Endodermal cell (in vitro differentiated cells): ENCODE results near the gene IGLL1. TPM values are rescaled to one million over a fixed set of nuclear protein-coding genes. Genes with fewer than 3 reads are reported as not detected.
A peak's percentile ranks its signal among the peaks of the same experiment; 100 is the strongest.
"Not testable (repeated sequence)": the region's sequence is repeated elsewhere in the genome, so short reads cannot be mapped to it uniquely, and the experiment has no call there.

Experiments
- DNase-seq: peaks from one replicate; pipeline ENCODE4 v3.0.0-alpha.2; 2017
- H3K27ac ChIP-seq: 2 replicates; pipeline ENCODE4 v1.5.1; 2013; ENCODE audit warnings: mild to moderate bottlenecking, low read depth, low read length, moderate library complexity
- H3K27me3 ChIP-seq: 2 replicates; pipeline ENCODE4 v1.6.1; 2013; ENCODE audit warnings: mild to moderate bottlenecking, low read length, moderate library complexity; ENCODE audit not compliant: insufficient read depth, control insufficient read depth, poor library complexity, severe bottlenecking
- H3K36me3 ChIP-seq: 2 replicates; pipeline ENCODE4 v1.7.0; 2013; ENCODE audit warnings: mild to moderate bottlenecking, low read length, moderate library complexity; ENCODE audit not compliant: control insufficient read depth, insufficient read depth
- H3K4me1 ChIP-seq: one replicate; pipeline ENCODE4 v1.7.0; 2013; ENCODE audit warnings: low read length; ENCODE audit not compliant: control insufficient read depth, insufficient read depth
- H3K4me3 ChIP-seq: 2 replicates; pipeline ENCODE4 v1.5.1; 2013; ENCODE audit warnings: mild to moderate bottlenecking, low read length, moderate library complexity
- H3K9ac ChIP-seq: 2 replicates; pipeline ENCODE4 v1.6.1; 2013; ENCODE audit warnings: mild to moderate bottlenecking, low read length, moderate library complexity; ENCODE audit not compliant: poor library complexity, severe bottlenecking; ENCODE audit errors: extremely low read depth
- H3K9me3 ChIP-seq: 2 replicates; pipeline ENCODE4 v1.6.1; 2013; ENCODE audit warnings: mild to moderate bottlenecking, low read length, moderate library complexity; ENCODE audit not compliant: control insufficient read depth
- H3K27ac Mint-ChIP-seq: 2 replicates; pipeline ENCODE4 v1.8.0; 2020; ENCODE audit warnings: mixed read lengths
- H3K27me3 Mint-ChIP-seq: 2 replicates; pipeline ENCODE4 v1.8.0; 2021; ENCODE audit warnings: mild to moderate bottlenecking, mixed read lengths; ENCODE audit not compliant: insufficient read depth
- H3K36me3 Mint-ChIP-seq: 2 replicates; pipeline ENCODE4 v1.8.0; 2020; ENCODE audit warnings: low read depth, mixed read lengths
- H3K4me1 Mint-ChIP-seq: 2 replicates; pipeline ENCODE4 v1.8.0; 2020; ENCODE audit warnings: mixed read lengths
- H3K4me3 Mint-ChIP-seq: 2 replicates; pipeline ENCODE4 v1.8.0; 2020; ENCODE audit warnings: mild to moderate bottlenecking, moderate library complexity, mixed read lengths
- H3K9me3 Mint-ChIP-seq: 2 replicates; pipeline ENCODE4 v1.8.0; 2020; ENCODE audit warnings: mild to moderate bottlenecking, mixed read lengths
- WGBS, 2 experiments: methylation state at CpG; one replicate each; pipeline versions ENCODE4 v1.1.5 to v1.1.7; 2013; ENCODE audit warnings: missing lambda C conversion rate in 2 of 2, mixed read lengths in 1 of 2; ENCODE audit not compliant: insufficient coverage in 1 of 2, insufficient read length in 1 of 2; 5-methylcytosine and 5-hydroxymethylcytosine counted together
- total RNA-seq, 2 donors: library from RNA; stranded (reverse); fragmentation: NEBNext Ultra II Directional in 1 of 2; extraction: Animal tissue kit (Norgen Biotek cat#: 25700) in 1 of 2; gene quantifications; 2 replicates in 1 of 2; 3 replicates in 1 of 2; pipeline ENCODE4 v1.2.1, GENCODE V29; 2021
- TF ChIP-seq, protein P1 (sequence below): fragments of 200-600 bp; sonication (generic); conservative IDR thresholded peaks from 2 replicates; pipeline ENCODE4 v1.5.0; 2021; ENCODE audit warnings: antibody characterized with exemption, mild to moderate bottlenecking

Gene IGLL1
- total RNA-seq, 2 donors from 2014 or later, result not detected

DNA sequence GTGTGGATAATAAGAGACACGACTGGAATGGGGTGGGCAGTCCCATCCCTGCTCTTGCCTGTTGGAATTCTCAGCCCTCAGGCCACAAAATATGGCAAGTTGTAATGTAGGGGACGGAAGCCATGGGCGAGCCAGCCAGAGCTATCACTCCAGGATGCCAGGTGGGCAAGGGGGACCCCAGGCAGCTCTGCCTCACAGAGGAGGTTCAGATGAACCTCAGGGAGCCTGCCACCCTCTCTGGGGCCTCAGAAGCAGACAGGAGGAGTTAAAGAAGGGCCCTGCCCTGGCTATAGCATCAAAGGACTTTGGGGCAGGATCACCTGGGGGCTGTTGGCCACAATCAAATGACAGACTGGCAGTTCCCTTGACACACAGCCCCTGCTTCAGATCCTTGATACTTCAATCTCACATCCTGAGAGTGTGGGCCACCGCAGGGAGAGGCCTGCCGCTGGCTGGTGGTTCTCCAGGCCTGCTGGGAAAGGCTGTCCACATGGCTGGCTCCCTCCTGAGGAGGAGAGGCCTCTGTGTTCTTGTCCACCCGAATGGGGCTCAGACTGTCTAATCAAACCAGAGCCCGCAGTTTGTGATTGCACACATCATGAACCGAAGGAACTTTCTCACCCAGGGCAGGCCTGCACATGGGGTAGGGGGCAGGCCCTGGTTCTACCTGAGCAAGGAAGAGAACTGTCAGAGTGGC lies 31.4 kb downstream of the IGLL1 start:
- Histone ChIP-seq H3K4me3 (no peak overlapping the region), H3K27me3 (peaks cover 23% of the 10 kb centered on the region), H3K27ac (no peak overlapping the region), H3K36me3 (peaks cover 16% of the 10 kb centered on the region), H3K4me1 (no peaks in the 10 kb centered on the region), H3K9ac (no peak overlapping the region), H3K9me3 (peaks cover 21% of the 10 kb centered on the region)
- WGBS, 2 experiments, result 73 to 82% methylated on average over 8 of the region's 8 CpGs
- no peaks in the 10 kb centered on the region for H3K4me1 Mint-ChIP-seq
- peaks cover 28% of the 10 kb centered on the region for H3K9me3 Mint-ChIP-seq
- H3K27me3 Mint-ChIP-seq, result no peaks in the 10 kb centered on the region
- peak; percentile 33 for DNase-seq
- H3K36me3 Mint-ChIP-seq, result peaks cover 40% of the 10 kb centered on the region
- H3K4me3 Mint-ChIP-seq, result no peak overlapping the region
- TF ChIP-seq, protein P1, sequence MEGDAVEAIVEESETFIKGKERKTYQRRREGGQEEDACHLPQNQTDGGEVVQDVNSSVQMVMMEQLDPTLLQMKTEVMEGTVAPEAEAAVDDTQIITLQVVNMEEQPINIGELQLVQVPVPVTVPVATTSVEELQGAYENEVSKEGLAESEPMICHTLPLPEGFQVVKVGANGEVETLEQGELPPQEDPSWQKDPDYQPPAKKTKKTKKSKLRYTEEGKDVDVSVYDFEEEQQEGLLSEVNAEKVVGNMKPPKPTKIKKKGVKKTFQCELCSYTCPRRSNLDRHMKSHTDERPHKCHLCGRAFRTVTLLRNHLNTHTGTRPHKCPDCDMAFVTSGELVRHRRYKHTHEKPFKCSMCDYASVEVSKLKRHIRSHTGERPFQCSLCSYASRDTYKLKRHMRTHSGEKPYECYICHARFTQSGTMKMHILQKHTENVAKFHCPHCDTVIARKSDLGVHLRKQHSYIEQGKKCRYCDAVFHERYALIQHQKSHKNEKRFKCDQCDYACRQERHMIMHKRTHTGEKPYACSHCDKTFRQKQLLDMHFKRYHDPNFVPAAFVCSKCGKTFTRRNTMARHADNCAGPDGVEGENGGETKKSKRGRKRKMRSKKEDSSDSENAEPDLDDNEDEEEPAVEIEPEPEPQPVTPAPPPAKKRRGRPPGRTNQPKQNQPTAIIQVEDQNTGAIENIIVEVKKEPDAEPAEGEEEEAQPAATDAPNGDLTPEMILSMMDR, result no peak
- H3K27ac Mint-ChIP-seq, result no peak overlapping the region

DNA sequence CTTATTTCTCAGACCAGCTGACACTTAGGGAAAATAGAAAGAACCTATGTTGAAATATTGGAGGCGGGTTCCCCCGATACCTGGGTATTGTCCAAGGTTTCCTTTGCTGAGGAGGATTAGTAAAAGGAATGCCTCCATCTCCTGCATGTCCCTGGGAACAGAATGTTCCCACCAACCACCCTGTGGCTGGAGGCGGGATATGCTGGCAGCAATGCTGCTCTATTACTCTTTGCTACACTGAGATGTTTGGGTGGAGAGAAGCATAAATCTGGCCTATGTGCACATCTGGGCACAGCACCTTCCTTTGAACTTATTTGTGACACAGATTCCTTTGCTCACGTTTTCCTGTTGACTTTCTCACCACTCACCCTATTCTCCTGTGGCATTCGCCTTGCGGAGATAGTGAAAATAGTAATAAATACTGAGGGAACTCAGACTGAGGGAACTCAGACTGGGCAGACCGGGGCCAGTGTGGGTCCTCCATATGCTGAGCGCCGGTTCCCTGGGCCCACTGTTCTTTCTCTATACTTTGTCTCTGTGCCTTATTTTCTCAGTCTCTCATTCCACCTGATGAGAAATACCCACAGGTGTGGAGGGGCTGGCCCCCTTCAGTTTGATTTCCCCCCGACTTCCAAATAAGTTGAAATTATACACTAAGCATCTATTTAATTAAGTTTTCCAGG lies 32.1 kb downstream of the IGLL1 start:
- no peak overlapping the region for H3K27ac ChIP-seq
- H3K9me3 ChIP-seq, result peaks cover 21% of the 10 kb centered on the region
- no peak overlapping the region for H3K9ac ChIP-seq
- H3K36me3 ChIP-seq, result peaks cover 16% of the 10 kb centered on the region
- peaks cover 28% of the 10 kb centered on the region for H3K9me3 Mint-ChIP-seq
- TF ChIP-seq, protein P1, result peak; percentile 51
- no peak overlapping the region for H3K4me3 ChIP-seq
- H3K4me1 Mint-ChIP-seq, result no peaks in the 10 kb centered on the region
- H3K4me3 Mint-ChIP-seq, result no peak overlapping the region
- H3K27me3 ChIP-seq, result peaks cover 18% of the 10 kb centered on the region
- peak; percentile 35 for DNase-seq
- H3K27me3 Mint-ChIP-seq, result no peaks in the 10 kb centered on the region
- peaks cover 47% of the 10 kb centered on the region for H3K36me3 Mint-ChIP-seq
- H3K27ac Mint-ChIP-seq, result peak overlapping the region; percentile 72
- no peaks in the 10 kb centered on the region for H3K4me1 ChIP-seq
- WGBS, 2 experiments, result 93 to 98% methylated on average over 7 to 9 of the region's 10 CpGs

DNA sequence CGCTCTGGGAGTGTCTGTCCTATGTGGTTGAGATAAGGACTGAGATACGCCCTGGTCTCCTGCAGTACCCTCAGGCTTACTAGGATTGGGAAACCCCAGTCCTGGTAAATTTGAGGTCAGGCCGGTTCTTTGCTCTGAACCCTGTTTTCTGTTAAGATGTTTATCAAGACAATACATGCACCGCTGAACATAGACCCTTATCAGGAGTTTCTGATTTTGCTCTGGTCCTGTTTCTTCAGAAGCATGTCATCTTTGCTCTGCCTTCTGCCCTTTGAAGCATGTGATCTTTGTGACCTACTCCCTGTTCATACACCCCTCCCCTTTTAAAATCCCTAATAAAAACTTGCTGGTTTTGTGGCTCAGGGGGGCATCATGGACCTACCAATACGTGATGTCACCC lies 32.7 kb downstream of the IGLL1 start:
- H3K4me1 ChIP-seq, H3K4me3 ChIP-seq, H3K27me3 Mint-ChIP-seq, H3K4me3 Mint-ChIP-seq, H3K4me1 Mint-ChIP-seq, H3K27ac ChIP-seq, H3K9ac ChIP-seq: not testable (repeated sequence)
- peak; percentile 32 for DNase-seq
- Mint-ChIP-seq H3K27ac (peak overlapping the region; percentile 18), H3K9me3 (peaks cover 28% of the 10 kb centered on the region), H3K36me3 (peaks cover 53% of the 10 kb centered on the region)
- H3K27me3 ChIP-seq, result peaks cover 12% of the 10 kb centered on the region
- peaks cover 21% of the 10 kb centered on the region for H3K9me3 ChIP-seq
- peaks cover 16% of the 10 kb centered on the region for H3K36me3 ChIP-seq
- 87 to 92% methylated on average over 2 to 5 of the region's 5 CpGs for WGBS, 2 experiments
